Fibroblast of skin of abdomen (primary cell): Measurements from ENCODE around the gene MGAT4A. TPM values are rescaled to one million over a fixed set of nuclear protein-coding genes. Genes with fewer than 3 reads are reported as not detected.

Experiments
- DNase-seq: peaks from one replicate; pipeline ENCODE4 v3.0.0-alpha.2; 2013
- polyA plus RNA-seq, 2 experiments: library from polyadenylated mRNA; unstranded; fragments of 120-200 nt; gene quantifications; one replicate each; pipeline ENCODE4 v1.2.1, GENCODE V29; 2013; ENCODE audit not compliant: insufficient read length in 2 of 2

The MGAT4A gene
- polyA plus RNA-seq (2013, experiment 1 of 2; ENCODE audit: insufficient read length): 0.21 TPM
- 0.01 TPM for polyA plus RNA-seq (2013, experiment 2 of 2; ENCODE audit: insufficient read length)

GRCh38 chr2:98731041-98731893, at the start of gene MGAT4A:
MGAT4A (minus strand) TSS chr2:98731132; CDS start chr2:98726332, 4,800 bp downstream.
- DNase-seq: peak; percentile 36

DNA sequence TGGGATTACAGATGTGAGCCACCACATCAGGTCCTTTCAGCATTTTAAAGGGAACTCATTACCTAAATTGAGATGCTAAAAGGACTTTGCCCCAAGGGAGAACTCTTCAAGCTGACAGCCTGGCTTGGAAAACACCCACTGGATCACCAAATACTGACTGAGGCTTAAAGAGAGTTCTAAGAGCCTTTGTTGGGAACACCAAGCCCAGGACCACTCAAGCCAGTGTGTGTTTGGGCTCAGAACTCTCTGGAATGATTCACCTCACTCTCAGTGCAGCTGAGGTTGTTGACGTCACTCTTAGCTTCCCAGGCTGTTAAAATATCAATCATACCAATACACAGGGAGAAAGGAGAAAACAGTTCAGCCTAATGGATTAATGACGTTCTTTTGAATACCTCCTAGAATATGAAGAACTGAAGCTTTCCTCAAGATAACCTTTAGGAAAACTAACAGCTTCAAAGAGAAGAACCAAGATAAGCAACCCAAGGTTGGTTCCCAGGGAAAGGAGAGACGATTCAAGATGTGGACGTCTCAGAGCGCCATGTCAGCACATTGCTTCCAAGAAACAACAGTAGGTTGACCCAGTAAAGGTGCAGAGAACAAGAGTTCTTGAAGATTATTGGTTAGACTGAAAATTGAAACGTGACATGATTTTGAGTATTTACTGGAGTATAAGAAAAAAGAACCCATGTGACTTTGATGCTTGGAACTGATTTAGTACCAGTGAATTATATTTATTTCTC, 48.0 kb upstream of the MGAT4A start:
- no peak for DNase-seq

GRCh38 chr2:98778151-98778550, 47.2 kb upstream of the MGAT4A start:
- no peak for DNase-seq

DNA sequence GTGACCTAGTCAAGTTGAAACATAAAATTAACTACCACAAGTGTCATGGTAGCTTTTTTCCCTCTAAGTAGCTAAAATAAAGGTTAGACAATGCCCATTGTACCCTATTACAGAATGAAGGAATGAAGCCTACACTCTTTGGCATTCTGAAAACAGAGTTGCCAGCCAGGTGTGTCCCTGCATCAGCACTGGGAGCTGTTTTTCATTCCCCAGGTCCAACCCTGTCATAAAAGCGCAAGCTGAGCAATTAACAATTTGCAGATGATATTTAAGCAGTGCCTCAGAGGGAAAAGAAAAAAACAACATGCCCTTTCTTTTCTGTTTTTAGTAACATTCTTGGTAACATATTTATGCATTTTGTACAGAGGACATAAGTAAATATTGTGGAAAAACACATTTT, 46.8 kb upstream of the MGAT4A start:
- no peak for DNase-seq

GRCh38 chr2:98777076-98777475, 46.1 kb upstream of the MGAT4A start:
- DNase-seq: no peak

GRCh38 chr2:98776136-98776535, 45.2 kb upstream of the MGAT4A start:
- DNase-seq: no peak

- DNase-seq: no peak
Measured at GRCh38 chr2:98775146-98775986, 44.4 kb upstream of the MGAT4A start.

GRCh38 chr2:98773907-98774306, 43.0 kb upstream of the MGAT4A start:
- DNase-seq: no peak

- DNase-seq: no peak
Measured at GRCh38 chr2:98773169-98773568, 42.2 kb upstream of the MGAT4A start.

DNA sequence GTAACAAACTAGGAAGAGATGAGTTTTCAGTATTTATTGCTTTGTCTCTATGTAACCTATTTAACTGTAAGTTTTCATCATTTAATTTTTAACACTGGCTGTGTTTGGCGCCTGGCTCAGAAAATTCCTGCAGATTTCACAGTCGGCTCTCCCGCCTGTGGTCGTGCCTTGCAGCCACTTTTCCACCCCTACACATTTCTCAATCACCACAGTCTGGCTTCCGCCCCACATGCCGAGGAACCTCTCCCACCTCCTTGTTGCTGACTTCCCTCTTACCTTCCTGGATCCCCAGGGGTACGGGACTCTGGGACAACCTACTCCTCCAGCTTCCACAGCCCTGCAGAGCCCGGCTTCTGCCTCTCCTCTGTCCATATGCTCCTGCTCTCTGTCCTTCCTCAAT, 41.6 kb upstream of the MGAT4A start:
- DNase-seq: peak; percentile 10

DNA sequence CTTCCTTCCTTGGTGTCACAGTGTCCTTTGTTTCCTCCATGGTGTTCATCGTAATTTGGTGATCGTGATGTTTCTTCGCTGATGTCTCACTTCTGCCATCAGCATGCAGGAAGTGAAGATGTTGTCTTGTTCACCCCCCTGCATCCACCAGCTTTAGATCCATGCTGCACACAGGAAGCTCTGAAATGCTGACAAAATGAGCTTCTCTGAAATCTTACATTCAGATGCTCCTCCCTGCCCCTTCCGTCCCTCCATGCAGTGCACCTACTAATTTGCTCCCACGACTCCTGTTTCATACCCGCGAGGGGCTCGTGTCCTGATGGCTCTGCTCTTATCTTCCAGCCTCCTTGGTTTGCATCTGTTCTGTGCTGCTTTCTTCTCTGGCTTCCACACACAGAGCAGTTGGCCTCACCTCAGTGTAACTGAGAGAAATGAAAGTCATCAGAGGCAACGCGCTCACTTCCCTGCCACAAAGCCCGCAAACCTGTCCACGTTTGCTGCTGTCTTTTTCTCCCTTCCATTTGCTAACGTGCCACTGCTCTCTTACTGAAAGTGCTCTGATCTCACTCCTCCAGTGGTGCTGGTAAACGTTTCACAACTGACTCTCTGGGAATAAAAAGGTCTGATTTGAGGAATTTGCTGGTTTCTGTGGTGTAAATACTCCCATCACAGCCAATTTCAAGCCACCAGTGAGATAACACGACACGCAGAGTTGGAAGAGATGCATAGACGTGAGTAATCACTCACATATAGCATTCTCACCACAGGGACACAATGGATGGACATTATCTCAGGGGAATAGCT, 41.0 kb upstream of the MGAT4A start:
- peak; percentile 22 for DNase-seq

- no peak for DNase-seq
Measured at GRCh38 chr2:98771264-98771663, 40.3 kb upstream of the MGAT4A start.

GRCh38 chr2:98769784-98770183, 38.9 kb upstream of the MGAT4A start:
- no peak for DNase-seq

- DNase-seq: no peak
Measured at GRCh38 chr2:98769114-98769476, 38.2 kb upstream of the MGAT4A start.

DNA sequence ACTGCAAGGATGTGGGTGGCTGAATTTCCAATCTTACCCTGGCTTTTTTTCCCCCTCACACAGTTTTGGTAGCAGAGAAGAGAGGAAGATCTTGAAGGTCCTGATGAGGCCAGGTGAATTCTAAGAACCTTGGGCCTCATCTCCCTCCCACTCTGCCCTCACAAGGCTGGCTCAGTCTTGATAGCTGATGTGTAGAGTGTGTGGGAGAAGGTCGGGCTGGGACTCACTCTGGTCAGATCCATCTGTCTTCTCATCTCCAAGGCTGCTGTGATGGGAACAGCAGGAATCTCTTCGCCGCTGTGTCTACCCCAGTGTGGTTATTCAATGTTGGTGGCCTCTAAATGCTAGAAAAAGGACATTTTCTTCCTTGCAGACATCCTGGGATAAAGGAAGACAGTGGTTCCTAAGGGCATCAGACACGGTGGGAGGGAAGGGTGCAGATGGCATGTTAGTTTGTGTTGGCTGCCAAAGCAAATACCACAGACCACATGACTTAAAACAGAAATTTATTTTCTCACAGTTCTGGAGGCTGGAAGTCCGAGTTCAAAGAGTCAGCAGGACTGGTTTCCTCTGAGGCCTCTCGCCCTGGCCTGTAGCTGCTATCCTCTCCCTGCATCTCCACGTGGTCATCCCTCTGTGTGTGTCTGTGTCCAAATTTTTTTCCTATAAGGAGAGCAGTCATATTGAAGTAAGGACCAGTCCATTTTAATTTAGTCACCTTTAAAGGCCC, 37.6 kb upstream of the MGAT4A start:
- DNase-seq: no peak

- no peak for DNase-seq
Measured at GRCh38 chr2:98764499-98764898, 33.6 kb upstream of the MGAT4A start.

GRCh38 chr2:98763209-98763951, 32.4 kb upstream of the MGAT4A start:
- DNase-seq: no peak

DNA sequence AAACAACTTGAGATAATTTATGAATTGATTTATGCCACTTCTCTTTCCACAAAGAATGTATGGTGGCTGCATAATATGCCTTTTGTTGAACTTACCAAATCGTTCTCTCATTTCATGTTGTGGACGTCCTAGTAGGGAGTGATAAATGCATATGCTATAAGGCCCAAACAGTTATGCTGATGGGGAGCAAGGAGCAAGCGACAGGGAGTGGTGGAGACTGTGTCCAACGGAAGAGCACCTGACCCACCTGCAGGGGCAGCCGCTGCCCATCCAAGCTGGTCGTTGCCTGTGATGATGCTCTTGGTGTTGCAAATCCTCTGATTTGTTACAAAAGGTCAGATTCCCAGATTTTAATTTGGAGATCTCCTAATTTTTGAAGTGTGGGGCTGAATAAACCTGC, 31.0 kb upstream of the MGAT4A start:
- no peak for DNase-seq

- no peak for DNase-seq
Measured at GRCh38 chr2:98761267-98761781, 30.4 kb upstream of the MGAT4A start.
